Activated CD4-positive, alpha-beta T cell treated with anti-CD3 and anti-CD28 coated beads for 4 hours (primary cell): ENCODE data around the gene TK1.
"Not testable (repeated sequence)": the region's sequence is repeated elsewhere in the genome, so short reads cannot be mapped to it uniquely, and the experiment has no call there.

Source experiments
- DNase-seq, 2 donors: peaks; one replicate each; pipeline ENCODE4 v3.0.0-alpha.2; 2020

The TK1 gene

GRCh38 chr17:78147315-78147998, 39.4 kb downstream of the TK1 start:
- no peak for DNase-seq

GRCh38 chr17:78146881-78147280, 40.0 kb downstream of the TK1 start:
- no peak for DNase-seq

GRCh38 chr17:78146471-78146869, 40.4 kb downstream of the TK1 start:
- DNase-seq: no peak

GRCh38 chr17:78144736-78145641, 41.9 kb downstream of the TK1 start:
- no peak for DNase-seq

GRCh38 chr17:78144147-78144719, 42.6 kb downstream of the TK1 start:
- DNase-seq: no peak

- DNase-seq: no peak
These were observed 43.4 kb downstream of the TK1 start for GRCh38 chr17:78143214-78144146.

GRCh38 chr17:78142119-78142861, 44.6 kb downstream of the TK1 start:
- DNase-seq: no peak

GRCh38 chr17:78141437-78142118, 45.3 kb downstream of the TK1 start:
- no peak for DNase-seq

GRCh38 chr17:78140169-78141051, 46.4 kb downstream of the TK1 start:
- peak; percentile 91 to 92 for DNase-seq

GRCh38 chr17:78139861-78140168, 47.0 kb downstream of the TK1 start:
- DNase-seq: not testable (repeated sequence)

GRCh38 chr17:78138204-78139060, 48.4 kb downstream of the TK1 start:
- no peak for DNase-seq

- no peak for DNase-seq
These were observed 49.3 kb downstream of the TK1 start for GRCh38 chr17:78137392-78138203.

GRCh38 chr17:78135858-78136500, 50.9 kb downstream of the TK1 start:
- DNase-seq: no peak

GRCh38 chr17:78134899-78135385, 51.9 kb downstream of the TK1 start:
- DNase-seq: no peak

GRCh38 chr17:78133971-78134898, 52.6 kb downstream of the TK1 start:
- DNase-seq: peak; percentile 76

GRCh38 chr17:78133179-78133951, 53.5 kb downstream of the TK1 start:
- no peak for DNase-seq
